HG02973 (cell line): Measurements from ENCODE around the gene SEC14L3.

ENCODE experiments used
- ATAC-seq: cut with Tn5 transposase; IDR thresholded peaks from one replicate; pipeline ENCODE4 v1.9.1; 2021; ENCODE audit warnings: moderate library complexity; ENCODE audit not compliant: unreplicated experiment

The SEC14L3 gene

DNA sequence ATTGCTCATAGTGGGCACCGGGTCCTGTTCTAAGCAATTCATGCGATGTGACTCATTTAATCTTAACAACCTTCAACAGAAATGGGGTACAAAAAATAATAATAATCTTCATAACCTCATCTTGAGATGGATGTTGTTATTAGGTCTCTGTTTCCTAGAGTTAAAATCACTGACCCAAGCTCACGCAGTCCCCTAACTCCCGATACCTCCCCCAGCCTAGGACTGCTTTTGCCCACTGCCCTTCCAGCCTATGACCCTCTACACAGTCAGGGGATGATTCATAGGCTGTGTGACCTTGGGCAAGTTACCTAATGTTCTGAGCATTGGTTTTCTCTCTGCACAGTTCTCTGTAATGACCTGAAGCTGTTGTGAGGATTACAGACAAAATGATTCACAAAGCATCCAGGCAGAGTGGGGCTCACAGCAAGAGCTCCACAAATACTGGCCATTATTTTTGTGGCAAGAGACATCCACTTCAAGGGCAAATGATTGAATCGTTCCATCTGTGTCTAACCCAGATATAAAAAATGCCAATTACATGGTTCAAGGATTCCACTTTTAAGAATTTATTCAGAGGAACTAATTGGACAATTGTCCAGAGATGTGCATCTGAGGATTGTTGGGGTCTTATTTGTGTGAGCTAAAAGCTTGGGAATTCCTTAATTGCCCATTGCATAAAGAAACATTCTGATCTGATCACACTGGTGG lies 26.2 kb downstream of the SEC14L3 start:
- no peak for ATAC-seq

DNA sequence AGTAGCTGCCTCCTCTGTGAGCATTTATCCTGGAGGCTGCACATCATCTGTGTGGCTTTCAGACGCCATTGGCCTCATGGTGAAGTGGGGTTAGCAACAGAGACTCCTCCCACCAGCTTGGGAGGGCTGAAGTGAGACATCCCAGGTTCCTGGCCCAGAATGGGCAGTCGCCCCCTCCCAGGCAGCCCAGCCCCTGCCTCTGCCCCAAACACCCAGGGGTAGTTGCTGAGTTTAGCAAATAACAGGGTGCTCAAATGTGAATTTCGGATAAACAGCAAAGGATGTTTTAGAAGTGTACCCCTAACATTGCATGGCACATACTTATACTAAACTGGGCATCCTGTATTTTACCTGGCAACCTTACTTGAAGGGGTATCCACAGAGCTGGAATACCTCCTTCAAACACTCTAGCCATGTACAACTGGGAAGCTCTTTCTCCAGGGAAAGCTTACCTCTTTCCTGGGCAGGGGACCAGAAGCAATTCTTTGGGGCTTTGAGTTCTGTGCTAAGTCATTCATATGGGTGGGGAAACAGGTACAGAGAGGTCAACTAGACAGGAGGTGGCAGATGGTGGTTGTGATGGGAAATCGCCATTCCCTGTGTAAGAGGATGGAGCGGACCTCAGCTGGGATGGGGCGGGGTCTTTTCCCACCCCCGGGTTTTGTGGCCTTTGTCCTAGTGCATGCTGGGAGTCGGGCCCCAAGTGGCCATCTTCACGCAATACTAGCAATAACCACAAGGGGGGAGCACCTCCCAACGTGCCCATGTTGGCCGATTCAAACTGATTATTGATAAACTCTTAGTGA lies 27.0 kb downstream of the SEC14L3 start:
- no peak for ATAC-seq

DNA sequence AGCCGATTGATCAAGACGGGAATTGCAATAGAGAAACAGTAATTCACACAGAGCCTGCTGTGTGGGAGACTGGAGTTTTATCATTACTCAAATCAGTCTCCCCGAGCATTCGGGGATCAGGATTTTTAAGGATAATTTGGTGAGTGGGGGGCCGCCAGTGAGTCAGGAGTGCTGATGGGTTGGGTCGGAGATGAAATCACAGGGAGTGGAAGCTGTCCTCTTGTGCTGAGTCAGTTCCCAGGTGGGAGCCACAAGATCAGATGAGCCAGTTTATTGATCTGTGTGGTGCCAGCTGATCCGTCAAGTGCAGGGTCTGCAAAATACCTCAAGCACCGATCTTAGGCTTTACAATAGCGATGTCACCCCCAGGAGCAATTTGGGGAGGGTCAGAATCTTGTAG lies 30.7 kb downstream of the SEC14L3 start:
- no peak for ATAC-seq

GRCh38 chr22:30439836-30440235 lies 32.0 kb downstream of the SEC14L3 start:
- no peak for ATAC-seq

DNA sequence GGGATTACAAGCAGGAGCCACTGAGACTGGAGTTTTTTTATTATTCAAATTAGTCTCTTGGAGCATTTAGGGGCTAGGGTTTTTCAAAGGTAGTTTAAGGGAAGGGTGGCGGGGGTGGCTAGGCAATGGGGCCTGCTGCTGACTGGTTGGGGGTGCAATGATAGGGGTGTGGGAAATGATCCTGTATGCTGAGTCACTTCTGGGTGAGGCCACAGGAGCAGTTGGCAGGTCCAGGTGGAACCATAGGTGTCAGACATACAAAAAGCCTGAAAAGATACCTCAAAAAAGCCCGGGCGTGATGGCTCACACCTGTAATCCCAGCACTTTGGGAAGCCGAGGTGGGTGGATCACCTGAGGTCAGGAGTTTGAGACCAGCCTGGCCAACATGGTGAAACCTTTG lies 32.6 kb downstream of the SEC14L3 start:
- no peak for ATAC-seq

DNA sequence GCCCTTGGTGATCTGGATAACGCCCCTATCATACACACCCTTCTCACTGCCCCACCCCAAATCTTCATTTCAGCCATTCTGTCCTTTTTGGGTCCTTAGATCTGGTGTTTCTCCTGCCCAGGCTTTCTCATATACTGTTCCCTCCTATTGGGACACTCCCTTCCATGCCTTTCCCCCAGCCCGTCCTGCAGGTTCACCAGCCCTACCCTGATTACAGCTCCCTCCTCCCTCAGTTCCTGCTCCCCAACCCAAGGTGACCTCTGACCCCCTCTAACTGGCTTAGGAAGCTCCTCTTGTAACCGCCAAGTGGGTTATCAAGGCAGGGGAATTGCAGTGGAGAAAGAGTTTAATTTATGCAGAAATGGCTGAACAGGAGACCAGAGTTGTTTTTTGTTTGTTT lies 33.3 kb downstream of the SEC14L3 start:
- ATAC-seq: no peak

- no peak for ATAC-seq
Measured at GRCh38 chr22:30436196-30436595, 35.6 kb downstream of the SEC14L3 start.

DNA sequence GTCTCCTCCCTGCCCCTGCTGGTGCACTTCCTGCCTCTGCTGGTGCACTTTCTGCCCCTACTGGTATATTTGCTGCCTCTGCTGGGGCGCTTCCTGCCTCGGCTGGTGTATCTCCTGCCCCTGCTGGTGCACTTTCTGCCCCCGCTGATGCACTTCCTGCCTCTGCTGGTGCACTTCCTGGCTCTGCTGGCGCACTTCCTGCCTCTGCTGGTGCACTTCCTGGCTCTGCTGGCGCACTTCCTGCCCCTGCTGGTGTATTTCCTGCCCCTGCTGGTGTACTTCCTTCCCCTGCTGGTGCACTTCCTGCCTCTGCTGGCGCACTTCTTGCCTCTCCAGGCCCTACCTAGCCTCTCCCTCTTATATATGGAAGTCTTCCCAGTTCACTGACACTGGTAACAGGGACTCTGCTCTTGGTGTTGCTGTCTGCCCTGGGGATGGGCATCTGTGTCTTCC lies 36.1 kb downstream of the SEC14L3 start:
- no peak for ATAC-seq

GRCh38 chr22:30434843-30435242 lies 37.0 kb downstream of the SEC14L3 start:
- no peak for ATAC-seq

DNA sequence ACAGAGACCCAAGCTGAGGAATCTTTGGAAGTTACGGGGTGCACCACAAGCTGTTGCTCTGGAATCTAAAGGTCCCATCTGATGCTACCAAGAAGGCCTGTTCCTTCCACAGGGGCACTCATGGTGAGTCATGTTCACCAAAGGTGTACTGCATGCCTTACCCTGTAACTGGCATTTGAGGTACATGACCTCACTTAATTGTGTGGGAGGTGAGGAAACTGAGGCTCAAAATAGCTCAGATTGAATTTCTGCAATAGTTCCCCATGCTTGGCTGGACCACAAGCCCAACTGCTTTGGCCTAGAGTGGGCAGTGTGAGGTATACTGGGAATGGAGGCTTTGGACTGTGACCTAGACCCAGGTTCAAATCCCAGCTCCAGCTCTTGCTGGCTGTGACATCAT lies 38.0 kb downstream of the SEC14L3 start:
- ATAC-seq: no peak

GRCh38 chr22:30433227-30433626 lies 38.6 kb downstream of the SEC14L3 start:
- no peak for ATAC-seq

DNA sequence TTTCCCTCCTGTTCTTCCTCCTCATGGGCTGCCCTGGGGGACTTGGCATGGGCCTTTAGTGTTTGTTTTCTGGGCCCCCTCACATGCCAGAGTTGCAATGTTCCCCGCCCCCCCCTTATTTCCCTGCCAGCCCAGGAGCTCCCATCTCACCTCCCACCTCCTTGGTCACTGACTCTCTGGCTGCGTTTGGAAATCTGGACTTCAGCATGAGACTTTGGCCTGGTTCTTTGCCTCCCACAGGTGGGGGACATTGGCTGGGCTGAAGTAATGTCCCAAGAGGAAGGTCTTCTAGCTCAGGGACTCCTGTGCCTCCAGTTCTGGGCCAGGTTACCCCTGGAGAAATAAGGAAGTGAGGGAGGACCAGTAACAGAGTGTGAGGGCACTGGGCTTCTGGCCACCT lies 39.3 kb downstream of the SEC14L3 start:
- no peak for ATAC-seq

DNA sequence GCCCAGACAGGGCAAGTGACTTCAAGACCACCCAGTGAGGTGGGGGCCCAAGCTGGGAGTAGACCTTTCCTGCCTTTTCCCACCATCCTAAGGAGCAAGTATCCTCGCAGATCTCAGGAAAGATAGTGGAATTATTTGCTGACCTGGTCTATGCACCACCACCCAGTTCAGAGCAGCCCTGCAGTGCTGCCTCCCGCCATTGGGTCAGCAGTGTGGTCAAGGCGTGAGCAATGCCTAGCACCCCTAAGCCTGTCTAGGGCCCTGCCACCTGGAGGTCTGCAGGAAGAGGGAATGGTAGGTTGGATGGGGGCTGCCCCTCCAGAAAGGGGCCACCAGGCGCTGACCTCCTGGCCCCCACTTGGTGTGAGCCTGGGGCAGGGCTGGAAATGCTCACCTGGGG lies 39.7 kb downstream of the SEC14L3 start:
- no peak for ATAC-seq

GRCh38 chr22:30430933-30431332 lies 40.9 kb downstream of the SEC14L3 start:
- ATAC-seq: no peak

- ATAC-seq: no peak
Measured at GRCh38 chr22:30429887-30430286, 41.9 kb downstream of the SEC14L3 start.

GRCh38 chr22:30427871-30428270 lies 43.9 kb downstream of the SEC14L3 start:
- no peak for ATAC-seq

GRCh38 chr22:30426388-30427353 lies 45.1 kb downstream of the SEC14L3 start:
- no peak for ATAC-seq

DNA sequence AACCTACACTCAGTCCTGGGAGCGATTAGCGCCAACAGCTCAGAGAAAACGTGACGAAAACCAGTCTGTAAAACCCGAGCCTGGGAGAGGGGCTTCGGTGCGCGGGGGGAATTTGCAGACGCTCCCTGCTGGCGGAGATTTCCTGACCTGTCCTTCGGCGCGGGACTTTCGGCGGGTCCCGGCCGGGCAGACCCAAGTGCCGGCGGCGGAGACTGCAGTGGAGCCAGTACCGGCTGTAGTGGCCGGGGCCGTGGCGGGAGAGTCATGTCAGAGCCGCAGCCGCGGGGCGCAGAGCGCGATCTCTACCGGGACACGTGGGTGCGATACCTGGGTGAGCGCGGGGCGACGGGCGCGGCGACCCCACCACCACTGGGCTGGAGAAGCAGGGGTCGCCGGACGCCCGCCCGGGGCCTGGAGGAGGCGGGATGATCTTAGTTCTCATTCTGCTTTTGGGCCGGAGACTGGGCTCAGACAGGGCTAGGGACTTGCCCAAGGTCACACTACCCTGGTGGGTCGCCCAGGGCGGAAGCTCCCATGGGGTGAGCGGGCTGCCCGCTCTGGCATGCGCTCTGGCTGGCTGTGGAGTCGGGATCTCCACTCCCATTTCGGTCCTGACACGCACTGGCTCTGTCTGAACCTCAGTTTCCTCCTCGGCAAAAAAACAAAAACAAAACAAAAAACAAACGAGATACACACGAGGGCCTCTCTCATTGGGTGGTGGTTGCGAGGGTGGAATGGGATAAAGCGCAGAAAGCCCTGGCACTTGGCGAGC lies 46.0 kb downstream of the SEC14L3 start, which contains the start of gene MTFP1:
MTFP1 (plus strand) TSS at position 153 of the 772 bp plus-strand sequence; CDS start at position 265, 112 bp downstream.
- ATAC-seq: no peak

GRCh38 chr22:30425327-30425615 lies 46.5 kb downstream of the SEC14L3 start:
- ATAC-seq: no peak

GRCh38 chr22:30424534-30425326 lies 47.1 kb downstream of the SEC14L3 start:
- ATAC-seq: no peak
